Ishikawa (cell line): ENCODE data around the gene TOX2.

Source experiments
- CEBPB ChIP-seq: IDR thresholded peaks from 2 replicates; pipeline ENCODE4 v1.6.1; 2012
- CREB1 ChIP-seq: IDR thresholded peaks from 2 replicates; pipeline ENCODE4 v1.6.1; 2012; ENCODE audit warnings: low read depth
- EGR1 ChIP-seq: IDR thresholded peaks from 2 replicates; pipeline ENCODE4 v1.6.1; 2012
- EP300 ChIP-seq: IDR thresholded peaks from 2 replicates; pipeline ENCODE4 v1.6.1; 2012; ENCODE audit warnings: borderline replicate concordance
- FOXM1 ChIP-seq: IDR thresholded peaks from 2 replicates; pipeline ENCODE4 v1.6.1; 2012; ENCODE audit warnings: low read depth, borderline replicate concordance
- NFIC ChIP-seq: IDR thresholded peaks from 2 replicates; pipeline ENCODE4 v1.6.1; 2012
- RAD21 ChIP-seq: IDR thresholded peaks from 2 replicates; pipeline ENCODE4 v1.6.1; 2012; ENCODE audit warnings: low read depth
- TAF1 ChIP-seq: IDR thresholded peaks from 2 replicates; pipeline ENCODE4 v1.6.1; 2012; ENCODE audit warnings: low read depth, mild to moderate bottlenecking
- TCF12 ChIP-seq: IDR thresholded peaks from 2 replicates; pipeline ENCODE4 v1.6.1; 2012; ENCODE audit warnings: low read depth
- TEAD4 ChIP-seq: IDR thresholded peaks from 2 replicates; pipeline ENCODE4 v1.6.1; 2012
- USF1 ChIP-seq: IDR thresholded peaks from 2 replicates; pipeline ENCODE4 v1.6.1; 2012
- YY1 ChIP-seq: IDR thresholded peaks from 2 replicates; pipeline ENCODE4 v1.6.1; 2012; ENCODE audit warnings: low read depth
- ZBTB7A ChIP-seq: IDR thresholded peaks from 2 replicates; pipeline ENCODE4 v1.6.1; 2012; ENCODE audit warnings: low read depth
- TF ChIP-seq, protein P1 (sequence below): IDR thresholded peaks from 2 replicates; pipeline ENCODE4 v1.6.1; 2012; ENCODE audit warnings: low read depth, mild to moderate bottlenecking
- TF ChIP-seq, protein P2 (sequence below): IDR thresholded peaks from 2 replicates; pipeline ENCODE4 v1.6.1; 2012

Gene TOX2

GRCh38 chr20:44020406-44021148, 105.9 kb downstream of the TOX2 start:
- no peak for TF ChIP-seq TCF12

- TF ChIP-seq TCF12, result no peak
Observed at GRCh38 chr20:44021186-44021585, 106.5 kb downstream of the TOX2 start.

GRCh38 chr20:44021900-44022299, 107.2 kb downstream of the TOX2 start:
- TF ChIP-seq TAF1 (no peak), TCF12 (no peak), RAD21 (no peak), CREB1 (no peak), FOXM1 (no peak)

- TF ChIP-seq FOXM1 (no peak), TAF1 (no peak), NFIC (no peak), TEAD4 (no peak), USF1 (no peak), CREB1 (no peak), ZBTB7A (no peak), EGR1 (no peak), CEBPB (no peak)
Observed at GRCh38 chr20:44022464-44022863, 107.8 kb downstream of the TOX2 start.

DNA sequence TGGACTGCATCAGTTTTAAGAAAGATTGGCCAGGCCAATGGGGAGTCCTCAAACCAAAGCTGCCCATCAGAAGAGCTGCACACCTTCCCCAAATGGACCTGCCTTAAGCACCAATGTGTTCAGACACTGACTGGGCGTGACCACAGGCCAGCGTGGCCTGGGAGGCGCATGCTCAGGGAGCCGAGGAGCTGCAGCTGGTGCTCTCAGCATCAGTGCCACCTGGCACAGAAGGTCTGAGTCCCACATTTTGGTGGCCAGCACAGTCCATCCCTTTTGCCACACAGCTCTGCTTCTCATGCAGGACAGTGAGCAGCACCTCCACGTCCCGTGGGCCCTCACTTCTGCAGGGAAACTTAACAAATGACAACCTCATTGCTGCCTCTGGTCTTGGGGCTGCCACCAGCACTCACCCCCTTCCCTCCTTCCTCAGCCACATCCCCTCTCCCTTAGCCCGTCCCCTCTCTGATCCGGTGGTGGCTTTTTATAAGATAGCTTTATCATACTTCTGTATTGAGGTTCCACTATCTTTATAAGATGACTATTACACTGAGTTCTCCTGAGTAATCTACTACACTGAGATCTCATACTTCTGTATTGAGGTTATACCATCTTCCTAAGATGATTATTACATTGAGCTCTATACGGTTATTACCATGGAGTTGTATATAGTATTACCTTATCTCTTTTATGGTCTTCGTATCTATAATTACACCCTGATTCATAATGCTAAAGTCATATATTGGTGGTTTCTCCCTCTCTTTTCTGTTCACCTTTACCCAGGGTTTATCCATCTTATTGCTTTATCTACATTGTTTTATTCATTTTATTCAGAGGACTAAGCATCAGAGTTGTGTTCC, 109.1 kb downstream of the TOX2 start:
- TF ChIP-seq RAD21 (no peak), TCF12 (no peak), FOXM1 (no peak), TEAD4 (no peak), CREB1 (no peak), USF1 (no peak), ZBTB7A (no peak), EGR1 (no peak), CEBPB (no peak), EP300 (no peak), NFIC (no peak), YY1 (no peak), TAF1 (no peak)
- TF ChIP-seq, protein P1, sequence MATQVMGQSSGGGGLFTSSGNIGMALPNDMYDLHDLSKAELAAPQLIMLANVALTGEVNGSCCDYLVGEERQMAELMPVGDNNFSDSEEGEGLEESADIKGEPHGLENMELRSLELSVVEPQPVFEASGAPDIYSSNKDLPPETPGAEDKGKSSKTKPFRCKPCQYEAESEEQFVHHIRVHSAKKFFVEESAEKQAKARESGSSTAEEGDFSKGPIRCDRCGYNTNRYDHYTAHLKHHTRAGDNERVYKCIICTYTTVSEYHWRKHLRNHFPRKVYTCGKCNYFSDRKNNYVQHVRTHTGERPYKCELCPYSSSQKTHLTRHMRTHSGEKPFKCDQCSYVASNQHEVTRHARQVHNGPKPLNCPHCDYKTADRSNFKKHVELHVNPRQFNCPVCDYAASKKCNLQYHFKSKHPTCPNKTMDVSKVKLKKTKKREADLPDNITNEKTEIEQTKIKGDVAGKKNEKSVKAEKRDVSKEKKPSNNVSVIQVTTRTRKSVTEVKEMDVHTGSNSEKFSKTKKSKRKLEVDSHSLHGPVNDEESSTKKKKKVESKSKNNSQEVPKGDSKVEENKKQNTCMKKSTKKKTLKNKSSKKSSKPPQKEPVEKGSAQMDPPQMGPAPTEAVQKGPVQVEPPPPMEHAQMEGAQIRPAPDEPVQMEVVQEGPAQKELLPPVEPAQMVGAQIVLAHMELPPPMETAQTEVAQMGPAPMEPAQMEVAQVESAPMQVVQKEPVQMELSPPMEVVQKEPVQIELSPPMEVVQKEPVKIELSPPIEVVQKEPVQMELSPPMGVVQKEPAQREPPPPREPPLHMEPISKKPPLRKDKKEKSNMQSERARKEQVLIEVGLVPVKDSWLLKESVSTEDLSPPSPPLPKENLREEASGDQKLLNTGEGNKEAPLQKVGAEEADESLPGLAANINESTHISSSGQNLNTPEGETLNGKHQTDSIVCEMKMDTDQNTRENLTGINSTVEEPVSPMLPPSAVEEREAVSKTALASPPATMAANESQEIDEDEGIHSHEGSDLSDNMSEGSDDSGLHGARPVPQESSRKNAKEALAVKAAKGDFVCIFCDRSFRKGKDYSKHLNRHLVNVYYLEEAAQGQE, result no peak
- TF ChIP-seq, protein P2, sequence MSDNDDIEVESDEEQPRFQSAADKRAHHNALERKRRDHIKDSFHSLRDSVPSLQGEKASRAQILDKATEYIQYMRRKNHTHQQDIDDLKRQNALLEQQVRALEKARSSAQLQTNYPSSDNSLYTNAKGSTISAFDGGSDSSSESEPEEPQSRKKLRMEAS, result no peak

GRCh38 chr20:44024820-44025580, 110.3 kb downstream of the TOX2 start:
- TF ChIP-seq RAD21 (no peak), NFIC (no peak), USF1 (no peak), ZBTB7A (no peak), TAF1 (no peak), TCF12 (no peak), FOXM1 (no peak), CEBPB (no peak), EP300 (no peak), EGR1 (no peak), CREB1 (no peak)

GRCh38 chr20:44025756-44026155, 111.1 kb downstream of the TOX2 start:
- no peak for TF ChIP-seq TAF1
- no peak for TF ChIP-seq EP300
- TF ChIP-seq TEAD4, result no peak
- TF ChIP-seq TCF12, result no peak
- no peak for TF ChIP-seq FOXM1
- no peak for TF ChIP-seq YY1
